ENCODE results near the gene C2orf49.
"Not testable (repeated sequence)": the region's sequence is repeated elsewhere in the genome, so short reads cannot be mapped to it uniquely, and the experiment has no call there.

The C2orf49 gene

DNA sequence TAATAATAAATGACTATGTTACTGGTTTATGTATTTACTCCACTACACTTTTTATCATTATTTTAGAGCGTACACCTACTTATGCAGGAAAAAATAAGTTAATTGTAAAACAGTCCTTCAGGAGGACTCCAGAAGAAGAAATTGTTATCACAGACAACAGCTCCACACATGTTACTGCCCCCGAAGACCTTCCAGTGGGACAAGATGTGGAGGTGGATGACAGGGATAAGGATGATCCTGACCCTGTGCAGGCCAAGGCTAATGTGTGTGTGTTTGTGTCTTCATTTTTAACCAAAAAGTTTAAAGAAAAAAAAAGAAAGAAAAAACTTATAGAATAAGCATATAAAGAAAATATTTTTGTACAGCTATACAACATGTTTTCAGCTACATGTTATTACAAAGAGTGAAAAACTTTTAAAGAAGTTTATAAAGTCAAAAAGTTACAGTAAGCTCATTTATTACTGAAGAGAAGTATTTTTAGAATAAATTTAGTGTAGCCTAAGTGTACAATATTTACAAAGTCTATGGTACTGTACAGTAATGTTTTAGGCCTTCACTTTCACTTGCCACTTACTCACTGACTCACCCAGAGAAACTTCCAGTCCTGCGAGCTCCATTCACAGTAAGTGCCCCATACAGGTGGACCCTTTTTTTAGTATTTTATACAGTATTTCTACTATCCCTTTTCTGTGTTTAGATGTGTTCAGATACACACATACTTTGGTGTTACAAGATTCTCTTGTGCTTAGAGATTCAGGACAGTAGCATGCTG, 15.3 kb upstream of the C2orf49 start:
- no peak for DNase-seq (ENCODE audit: low read depth in 2 of 2)

DNA sequence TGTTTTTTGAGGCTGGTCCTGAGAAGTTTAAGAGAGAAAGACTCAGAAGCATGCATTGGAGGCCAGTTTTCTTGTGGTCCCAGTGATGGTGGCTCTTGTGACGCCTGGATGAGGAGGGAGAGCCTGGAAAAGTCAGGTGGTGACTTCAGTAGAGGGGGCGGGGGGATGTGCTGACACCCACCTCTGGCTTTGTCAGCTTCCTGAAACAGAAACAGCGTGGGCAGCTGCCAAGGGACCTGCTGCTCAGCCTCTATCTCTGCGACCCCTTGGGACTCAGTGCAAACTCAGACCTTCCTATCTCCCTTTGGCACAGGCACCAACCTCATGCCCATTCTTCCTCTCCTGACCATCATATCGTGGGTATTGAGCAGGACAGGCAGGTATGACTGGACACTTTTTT, 14.2 kb upstream of the C2orf49 start:
- no peak for DNase-seq (ENCODE audit: low read depth in 2 of 2)

DNA sequence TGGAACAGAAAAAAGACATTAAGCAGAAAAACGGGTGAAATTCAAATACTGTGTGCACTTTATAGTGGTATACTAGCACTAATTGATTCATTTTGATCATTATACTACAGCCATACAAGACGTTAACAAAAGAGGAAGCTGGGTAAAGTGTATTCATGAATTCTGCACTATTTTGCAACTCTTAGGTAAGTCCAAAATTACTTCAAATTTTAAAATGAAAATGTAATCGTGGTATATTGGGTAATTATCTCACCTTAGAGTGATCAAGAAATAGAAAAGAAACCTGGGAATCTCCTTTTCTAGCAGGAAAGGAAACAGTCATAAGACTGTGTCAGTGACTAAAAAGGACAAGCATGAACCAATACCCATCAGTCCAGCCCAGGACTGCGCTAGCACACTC, 13.2 kb upstream of the C2orf49 start:
- no peak for DNase-seq (ENCODE audit: low read depth in 2 of 2)

DNA sequence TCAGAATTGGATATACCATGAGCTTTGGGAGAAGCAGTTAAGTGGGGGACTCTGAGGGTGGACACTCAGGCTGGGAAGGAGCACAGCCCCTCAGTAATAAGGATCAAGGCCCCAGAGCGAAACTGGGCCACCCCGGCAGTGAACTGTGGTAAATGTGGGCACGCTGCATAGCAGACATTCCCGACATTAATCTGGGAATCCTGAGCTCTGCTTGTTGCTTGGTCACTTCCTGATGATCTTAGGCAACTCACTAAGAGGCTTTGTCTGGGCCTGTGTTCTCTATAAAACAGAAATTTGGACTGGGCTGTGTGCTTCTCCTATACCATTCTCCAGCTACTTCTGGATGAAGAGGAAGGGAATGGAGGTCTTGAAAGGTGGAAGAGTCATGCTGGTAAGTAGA, 12.6 kb upstream of the C2orf49 start:
- DNase-seq (ENCODE audit: low read depth in 2 of 2) = no peak

DNA sequence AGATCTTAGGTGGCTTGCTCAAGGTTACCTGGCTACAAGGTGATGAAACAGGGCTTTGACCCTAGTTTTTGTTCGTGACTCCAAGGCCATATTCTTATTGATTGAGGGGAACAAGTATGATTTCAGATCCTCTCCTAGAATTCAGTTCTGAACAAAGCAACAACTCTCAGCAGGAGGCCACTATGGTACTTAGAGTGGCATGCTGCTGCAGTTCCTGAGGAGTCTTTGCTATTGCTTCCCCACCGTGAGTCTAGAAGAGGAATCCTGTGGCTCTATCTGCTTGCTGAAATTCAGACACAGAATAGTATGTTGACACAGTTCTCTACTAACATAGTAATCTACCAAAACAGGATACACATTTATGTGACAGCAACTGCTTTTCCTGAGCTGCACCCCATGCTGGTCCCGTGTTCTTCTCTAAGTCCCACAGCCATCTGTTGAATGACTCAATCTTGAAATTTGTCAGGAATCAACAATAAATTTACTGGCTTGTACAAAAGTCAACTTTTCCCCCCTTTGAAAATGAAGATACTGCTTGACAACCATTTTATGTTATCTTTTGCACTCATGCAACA, 11.9 kb upstream of the C2orf49 start:
- no peak for DNase-seq (ENCODE audit: low read depth in 2 of 2)

DNA sequence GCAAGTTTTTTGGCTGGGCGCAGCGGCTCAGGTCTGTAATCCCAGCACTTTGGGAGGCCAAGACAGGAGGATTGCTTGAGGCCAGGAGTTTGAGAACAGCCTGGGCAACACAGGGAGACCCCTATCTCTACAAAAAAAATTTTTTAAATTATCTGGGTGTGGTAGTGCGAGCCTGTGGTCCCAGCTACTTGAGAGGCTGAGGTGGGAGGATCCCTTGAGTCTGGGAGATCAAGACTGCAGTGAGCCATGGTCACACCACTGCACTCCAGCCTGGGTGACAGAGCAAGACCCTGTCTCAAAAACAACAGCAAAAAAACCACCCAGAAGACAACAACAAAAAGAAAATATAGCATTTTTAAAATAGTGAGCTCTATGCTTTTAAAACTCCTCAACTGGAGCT, 10.1 kb upstream of the C2orf49 start:
- not testable (repeated sequence) for DNase-seq (ENCODE audit: low read depth in 2 of 2)

DNA sequence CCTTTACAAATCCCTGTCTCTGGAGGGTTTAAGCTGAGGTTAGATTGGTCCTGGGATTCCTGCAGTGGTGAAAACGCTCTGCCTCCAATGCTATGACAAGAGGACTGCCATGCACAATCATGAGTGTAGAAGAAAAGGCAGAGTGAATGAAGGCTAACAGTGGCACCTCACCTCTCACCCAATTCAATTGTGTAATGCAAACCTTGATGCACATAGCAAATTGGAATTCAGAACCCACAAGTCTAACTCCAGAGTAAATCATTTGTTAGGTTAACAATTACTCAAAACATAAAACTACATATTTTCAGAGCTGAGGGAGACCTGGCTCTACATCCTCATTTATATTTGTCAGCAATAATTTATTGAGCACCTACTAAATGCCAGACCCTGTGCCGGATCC, 9.7 kb upstream of the C2orf49 start:
- DNase-seq (ENCODE audit: low read depth in 2 of 2) = no peak

DNA sequence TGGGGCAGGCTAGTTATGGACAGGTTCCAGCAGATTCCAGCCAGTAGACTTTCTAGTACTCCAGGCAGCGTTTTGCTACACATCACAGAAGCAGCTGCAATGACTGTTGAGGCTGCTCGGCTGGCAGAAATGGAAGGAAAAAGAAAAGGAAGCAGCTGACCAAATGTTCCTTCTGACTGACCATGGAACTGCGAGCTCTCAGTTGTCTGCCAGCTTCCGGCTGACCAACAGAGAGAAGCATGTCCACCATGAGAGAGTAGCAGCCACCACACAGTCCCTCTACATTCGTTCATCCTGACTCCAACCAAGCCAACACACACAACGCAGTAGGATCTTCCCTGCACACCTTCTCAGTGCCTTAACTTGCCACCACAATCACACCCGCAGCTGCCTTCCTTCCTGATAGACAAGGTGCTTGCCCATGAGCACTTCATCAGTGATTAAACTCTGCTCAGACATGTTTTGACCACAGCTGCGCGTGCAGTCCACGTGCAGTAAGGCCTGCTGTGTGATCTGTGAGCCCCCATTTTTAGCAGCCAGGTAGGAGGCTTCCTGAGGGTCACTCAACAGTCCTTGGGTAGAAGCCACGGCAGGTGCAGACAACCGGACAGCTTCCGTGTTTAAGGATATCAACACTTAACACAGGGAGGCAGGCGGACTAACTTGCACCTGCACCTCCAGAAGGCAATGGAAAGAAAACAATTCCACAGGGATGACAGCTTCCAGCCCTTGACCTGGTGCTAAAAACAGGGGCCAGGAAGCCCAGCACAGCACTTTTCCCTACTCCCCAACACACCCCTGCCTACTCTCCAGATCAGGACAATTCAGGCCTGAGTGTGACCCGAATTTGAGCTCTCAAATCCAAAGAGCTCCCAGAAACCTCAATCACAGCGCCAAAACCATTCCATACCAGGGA, 8.8 kb upstream of the C2orf49 start:
- DNase-seq (ENCODE audit: low read depth in 2 of 2) = no peak

DNA sequence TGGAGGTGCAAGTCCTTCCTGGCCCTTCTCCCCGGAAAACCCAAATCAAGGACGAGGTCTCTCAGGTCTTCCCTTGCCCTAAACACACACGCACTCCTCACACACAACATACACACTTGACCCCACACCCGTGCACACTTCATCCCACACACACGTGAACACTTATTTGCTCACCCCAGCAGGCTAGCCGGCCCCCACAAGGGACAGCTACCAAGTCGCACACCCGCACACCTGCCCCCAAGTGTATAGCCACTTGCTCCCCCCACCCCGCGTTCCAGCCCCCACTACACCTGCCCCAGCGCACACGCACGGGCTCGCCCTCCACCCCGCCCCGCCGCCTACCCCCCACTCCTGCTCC, 8.2 kb upstream of the C2orf49 start:
- peak in 1 of 2 donors; percentile 19 for DNase-seq (ENCODE audit: low read depth in 2 of 2)

DNA sequence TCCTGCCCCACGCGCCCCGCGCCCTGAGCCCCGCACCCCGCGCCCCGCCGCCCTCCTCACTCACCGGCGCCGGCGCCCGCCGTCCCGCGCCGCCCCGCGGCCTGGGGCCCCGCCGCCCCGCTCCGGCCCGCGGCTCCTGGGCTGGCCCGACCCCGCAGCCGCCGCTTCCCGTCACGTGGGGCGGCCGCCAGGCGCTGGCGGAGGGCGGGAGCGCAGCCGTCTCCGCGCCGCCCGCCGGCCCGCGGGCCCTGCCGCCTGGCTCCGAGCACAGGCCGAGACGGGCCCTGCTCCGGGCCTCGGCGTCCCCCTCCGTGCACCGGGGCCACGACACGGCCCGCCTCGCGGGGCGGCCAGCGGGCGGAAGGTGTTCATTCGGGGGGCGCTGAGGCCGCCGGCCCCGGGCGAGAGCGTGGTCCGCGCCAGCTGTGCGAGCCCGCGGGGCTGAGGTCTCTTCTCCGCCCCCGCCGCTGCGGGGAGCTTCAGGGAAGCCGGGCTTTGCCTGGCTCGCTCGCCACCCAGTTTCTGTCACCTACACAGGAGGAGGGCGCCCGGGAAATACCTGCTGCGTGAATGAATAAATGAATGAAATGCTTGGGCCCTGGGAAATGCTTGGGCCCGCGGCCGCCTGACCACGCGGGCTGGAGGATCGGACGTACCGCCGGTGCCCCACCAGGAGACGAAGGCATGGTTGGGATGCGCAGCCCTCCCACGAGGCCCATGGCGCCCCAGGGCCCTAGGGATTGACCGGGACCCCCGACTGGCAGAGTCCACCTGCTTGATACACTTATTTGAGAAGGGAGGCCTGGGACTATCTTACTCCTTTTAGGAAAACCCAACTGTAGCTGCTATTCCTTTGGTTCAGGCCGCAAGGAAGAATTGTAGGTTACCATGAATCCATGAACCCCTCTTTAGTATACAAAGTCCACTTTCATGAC, 7.5 kb upstream of the C2orf49 start, which contains the start of gene TGFBRAP1:
TGFBRAP1 (minus strand) TSS at position 175 of the 935 bp plus-strand sequence. CDS start 21,434 bp downstream, outside the sequence.
- peak; percentile 36 to 41 for DNase-seq (ENCODE audit: low read depth in 2 of 2)

DNA sequence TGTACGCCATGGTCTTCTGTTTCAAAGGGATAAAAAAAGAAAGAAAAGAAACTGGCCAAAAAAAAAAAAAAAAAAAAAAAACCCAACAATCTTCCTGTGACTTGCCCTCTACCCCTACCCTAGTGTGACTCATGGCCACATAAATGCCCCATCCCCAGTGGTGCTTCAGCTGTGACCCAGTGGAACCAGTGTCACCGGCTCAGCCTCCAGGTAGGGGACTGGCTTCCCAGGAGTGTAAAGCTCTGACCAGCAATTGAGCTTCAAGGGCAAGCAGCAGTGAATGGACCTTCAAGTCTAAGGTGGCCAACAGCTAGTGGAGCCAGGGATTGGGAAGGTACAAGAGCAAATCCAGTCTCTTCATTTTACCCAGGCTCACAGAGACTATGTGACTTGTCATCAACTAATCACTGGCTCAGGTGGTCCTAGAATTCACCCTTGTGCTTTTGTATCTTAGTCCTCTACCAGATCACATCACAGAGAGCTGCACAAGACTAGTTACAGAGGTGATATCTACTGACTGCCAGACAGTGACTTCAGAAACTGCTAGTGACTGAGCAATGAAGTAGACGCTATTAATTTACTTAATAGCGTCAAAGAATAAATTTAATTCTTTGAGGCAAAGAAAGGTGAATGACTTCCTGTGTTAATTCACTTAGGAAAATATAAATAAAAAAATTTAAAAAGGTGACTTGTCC, 6.5 kb upstream of the C2orf49 start:
- DNase-seq (ENCODE audit: low read depth in 2 of 2) = no peak

DNA sequence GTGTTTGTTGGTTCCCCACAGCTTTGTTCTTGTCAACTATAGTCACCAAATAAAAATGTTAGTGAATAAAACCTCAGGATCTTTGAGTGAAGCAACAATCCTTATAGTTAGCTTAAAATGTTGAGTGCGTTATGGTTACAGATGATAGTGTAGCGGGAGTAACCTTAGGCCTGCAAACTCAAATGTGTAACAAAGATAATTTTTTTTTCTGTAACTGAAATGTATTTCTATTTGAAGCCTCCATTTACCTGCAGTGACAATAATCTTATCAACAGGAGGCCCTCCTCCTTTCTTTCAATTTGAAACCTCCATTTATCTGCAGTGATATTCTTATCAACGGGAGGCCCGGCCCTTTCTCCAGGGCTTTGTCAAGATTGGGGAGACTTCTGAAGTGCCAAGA, 3.1 kb upstream of the C2orf49 start:
- DNase-seq (ENCODE audit: low read depth in 2 of 2) = no peak

DNA sequence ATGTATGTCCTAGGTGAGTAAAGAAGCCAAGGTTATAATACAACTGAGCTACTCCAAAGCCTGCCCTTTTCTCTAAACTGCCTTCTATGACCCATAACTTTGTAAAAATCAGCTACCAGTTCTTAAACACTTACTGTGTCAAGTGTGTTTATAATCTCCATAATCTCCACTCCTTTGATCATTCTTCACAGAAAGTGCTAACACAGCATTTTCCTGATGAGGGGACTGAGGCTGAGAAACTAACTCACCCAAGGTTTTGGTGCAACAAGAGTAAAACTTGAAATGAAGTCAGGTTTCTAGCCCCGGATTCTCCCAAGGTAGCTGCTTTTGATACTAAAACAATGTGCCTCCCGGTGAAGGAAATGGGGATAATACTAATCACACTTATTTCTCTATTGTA, 1.9 kb upstream of the C2orf49 start:
- no peak for DNase-seq (ENCODE audit: low read depth in 2 of 2)

DNA sequence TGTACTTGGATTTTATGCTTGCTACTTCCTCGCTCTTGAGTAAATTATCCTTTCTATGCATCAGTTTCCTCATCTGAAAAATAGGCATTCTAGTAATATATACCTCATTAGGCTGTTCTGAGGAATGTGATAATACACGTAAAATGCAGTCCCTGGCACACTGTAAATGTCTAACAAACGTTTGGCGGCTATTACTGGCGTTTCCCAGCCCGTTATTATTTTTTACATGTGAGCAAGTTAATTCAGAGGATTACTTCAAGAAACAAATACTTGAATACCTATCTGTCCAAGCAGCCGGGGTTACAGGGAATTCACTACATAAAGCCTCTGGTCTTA, 586 bp upstream of the C2orf49 start:
- DNase-seq (ENCODE audit: low read depth in 2 of 2) = no peak

DNA sequence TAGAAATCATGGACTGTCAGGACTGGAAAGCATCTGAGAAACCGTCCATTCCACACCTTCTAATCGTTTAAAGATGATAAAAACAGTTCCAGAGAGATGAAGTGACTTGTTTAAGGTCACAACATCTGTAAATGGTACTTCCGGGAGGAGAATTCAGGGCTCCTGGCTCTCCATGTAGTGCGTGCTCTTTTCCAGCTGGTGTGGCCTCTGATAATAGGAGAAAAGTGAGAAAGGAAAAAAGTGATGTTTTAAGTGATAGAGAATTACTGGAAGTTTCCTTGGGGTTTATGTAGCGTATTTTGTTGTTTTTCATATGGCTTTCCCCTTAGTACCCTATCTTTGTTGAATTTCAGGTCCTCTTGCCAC, 663 bp downstream of the C2orf49 start:
- DNase-seq (ENCODE audit: low read depth in 2 of 2) = no peak

DNA sequence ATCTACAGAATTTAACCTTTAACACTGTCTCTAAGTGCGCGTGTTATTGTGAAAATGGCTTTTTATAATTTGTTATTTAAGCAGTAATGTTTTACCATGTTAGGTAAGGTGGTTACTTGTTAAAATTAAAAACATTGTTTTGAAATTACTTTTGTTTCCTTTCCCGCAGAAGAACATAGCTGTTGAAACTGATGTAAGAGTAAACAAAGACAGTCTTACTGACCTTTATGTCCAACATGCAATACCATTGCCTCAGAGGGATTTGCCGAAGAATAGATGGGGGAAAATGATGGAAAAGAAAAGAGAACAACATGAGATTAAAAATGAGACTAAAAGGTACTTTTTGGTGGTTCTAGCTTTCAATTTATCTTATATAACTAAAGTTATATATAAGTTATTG, 2.1 kb downstream of the C2orf49 start:
- DNase-seq (ENCODE audit: low read depth in 2 of 2) = no peak

DNA sequence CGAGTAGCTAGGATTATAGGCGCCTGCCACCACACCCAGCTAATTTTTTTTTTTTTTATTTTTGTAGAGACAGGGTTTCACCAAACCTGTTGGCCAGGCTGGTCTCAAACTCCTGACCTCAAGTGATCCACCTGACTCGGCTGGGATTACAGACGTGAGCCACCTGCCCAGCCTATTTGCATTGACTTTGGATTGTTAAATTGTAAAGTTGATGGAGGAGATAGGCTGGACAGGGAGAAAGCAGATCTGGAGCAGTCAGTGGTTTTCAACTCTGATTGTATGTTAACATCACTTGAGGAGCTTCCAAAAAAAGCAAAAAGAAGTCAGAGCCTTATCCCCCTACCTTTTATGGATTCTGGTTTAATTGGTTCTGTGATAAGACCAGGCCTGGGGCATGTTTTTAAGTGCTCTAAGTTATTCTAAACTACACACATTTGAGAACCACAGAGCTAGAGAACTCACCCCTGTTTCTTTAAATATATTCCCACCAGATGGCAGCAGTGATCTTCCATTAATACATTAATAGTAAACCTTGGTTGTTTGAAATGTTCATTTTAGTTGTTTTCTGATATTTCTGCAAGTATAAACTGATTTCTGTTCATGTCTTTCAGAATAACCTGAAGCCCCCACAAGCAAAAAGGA, 7.5 kb downstream of the C2orf49 start:
- DNase-seq (ENCODE audit: low read depth in 2 of 2) = no peak

DNA sequence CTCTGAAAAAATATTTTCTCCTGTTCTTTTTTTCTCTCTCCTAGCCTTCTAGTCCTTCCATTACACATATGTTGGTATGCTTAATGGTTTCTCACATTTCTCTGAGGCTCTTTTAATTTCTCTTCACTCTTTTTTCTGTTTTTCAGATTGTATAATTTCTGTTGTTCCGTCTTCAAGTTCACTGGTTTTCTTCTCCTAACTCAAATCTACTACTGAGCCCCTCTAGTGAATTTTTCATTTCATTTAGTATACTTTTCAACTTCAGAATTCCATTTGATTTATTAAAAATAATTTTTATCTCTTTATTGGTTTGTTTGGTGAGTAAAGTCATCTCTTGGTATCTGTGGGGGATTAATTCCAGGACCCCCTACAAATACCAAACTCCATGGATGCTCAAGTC, 19.8 kb downstream of the C2orf49 start:
- no peak for DNase-seq (ENCODE audit: low read depth in 2 of 2)

DNA sequence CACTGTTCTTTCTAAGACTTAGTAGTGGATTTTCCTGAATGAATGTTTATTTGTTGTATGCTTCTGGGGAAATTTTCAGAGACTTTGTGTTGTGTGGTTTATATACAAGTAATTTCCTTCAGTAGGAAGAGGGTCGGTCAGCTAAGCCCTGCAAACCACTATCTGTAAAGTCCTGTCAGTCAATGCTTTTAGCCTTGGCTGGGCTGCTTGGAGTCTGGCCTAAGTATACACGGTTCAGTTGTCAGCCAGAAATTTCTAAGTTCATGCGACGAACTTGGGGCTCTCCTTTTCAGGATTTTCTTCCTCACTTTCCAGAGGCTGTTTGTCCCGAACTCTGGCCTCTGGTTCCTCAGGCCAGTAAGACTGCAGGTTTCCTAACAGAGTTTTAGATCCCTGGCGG, 21.3 kb downstream of the C2orf49 start:
- no peak for DNase-seq (ENCODE audit: low read depth in 2 of 2)

DNA sequence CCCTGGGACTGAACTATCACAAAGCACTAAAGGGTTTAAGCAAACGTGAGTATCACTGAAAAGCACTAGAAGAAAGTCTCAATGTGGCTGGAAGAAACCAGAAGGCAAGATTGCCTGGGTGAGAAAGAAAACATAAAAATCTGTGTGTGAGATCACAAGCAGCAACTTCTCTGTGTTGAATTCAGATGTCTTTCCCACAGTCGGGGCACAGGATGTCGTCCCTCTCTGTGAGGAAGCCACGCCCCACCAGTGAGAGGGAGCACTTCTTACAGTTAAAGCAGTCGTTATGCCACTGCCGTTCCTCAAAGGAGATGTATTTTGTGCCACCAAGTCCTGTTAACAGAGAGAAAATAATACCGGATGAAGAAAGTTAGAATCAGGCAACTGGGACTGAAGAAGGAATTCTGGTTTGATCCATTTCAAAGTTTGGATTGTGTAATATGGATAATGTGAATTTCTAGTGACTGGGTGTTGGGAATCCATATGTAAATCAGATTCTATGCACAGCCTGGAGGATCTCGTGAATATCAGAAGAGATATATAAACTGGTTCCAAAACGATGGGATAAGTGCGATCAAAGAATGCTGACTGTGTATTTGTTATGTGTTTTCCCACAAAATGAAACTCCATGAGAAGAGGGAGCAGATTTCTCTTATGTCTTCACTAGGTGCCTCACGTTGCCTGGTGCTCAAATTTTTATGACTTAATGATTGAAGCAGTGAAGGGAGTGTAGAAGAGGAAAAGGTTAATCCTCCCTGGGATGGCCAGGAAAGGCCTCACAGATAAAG, 24.0 kb downstream of the C2orf49 start:
- DNase-seq (ENCODE audit: low read depth in 2 of 2) = no peak

All from stimulated activated CD4-positive, alpha-beta T cell treated with anti-CD3 and anti-CD28 coated beads, Interleukin-4, amount 100 ng/mL, for 48 hours (primary cell).